ENCODE results near the gene PEBP1. TPM values are rescaled to one million over a fixed set of nuclear protein-coding genes. Genes with fewer than 3 reads are reported as not detected.

The PEBP1 gene
- total and polyA plus RNA-seq, 2 of the 8 experiments (the other 6 are each of a cell fraction or from before 2014, with no cell fraction given), result 444 to 622 TPM

GRCh38 chr12:118175823-118176447 is 40.0 kb downstream of the PEBP1 start:
- no peak overlapping the region for H3K9ac ChIP-seq (replicated peaks in 1 of 4; ENCODE audit: extremely low read depth in 1 of 4, low read depth in 3 of 4, low read length in 3 of 4)
- H3K4me3 ChIP-seq (ENCODE audit: extremely low read depth in 1 of 4, insufficient read depth in 2 of 4, low read depth in 3 of 4, low read length in 4 of 4), result no peak overlapping the region
- H3K4me1 ChIP-seq (replicated peaks in 1 of 4; ENCODE audit: control insufficient read depth in 3 of 4, insufficient read depth in 4 of 4, low read length in 3 of 4), result no peaks in the 10 kb centered on the region
- H2BK15ac ChIP-seq (ENCODE audit: low read length), result no peak overlapping the region
- H2BK120ac ChIP-seq (replicated peaks; ENCODE audit: low read depth, low read length), result no peak overlapping the region
- POLR2A ChIA-PET (ENCODE audit: partially characterized antibody), result interaction anchor here (1.1 to 1.2 kb wide), 2 partner anchors 39 to 56 kb away, joined by 3 read pairs; no protein-coding TSS in a partner anchor
- H3K9me3 ChIP-seq (ENCODE audit: insufficient read depth in 2 of 2, low read depth in 1 of 2, low read length in 1 of 2), result no peaks in the 10 kb centered on the region
- H3K23me2 ChIP-seq (ENCODE audit: low read depth, low read length), result no peaks in the 10 kb centered on the region
- FAIRE-seq (no peak), DNase-seq (ENCODE audit: low read depth in 1 of 2, low spot score in 2 of 2) (no peak)
- H3K56ac ChIP-seq (replicated peaks; ENCODE audit: insufficient read length, low read depth, low read length), result no peak overlapping the region
- no peak overlapping the region for H3K18ac ChIP-seq (ENCODE audit: extremely low read depth, low read length)
- H4K8ac ChIP-seq (ENCODE audit: extremely low read depth, insufficient read depth, low read length), result no peak overlapping the region
- no peak overlapping the region for H2BK20ac ChIP-seq (ENCODE audit: low read length)
- H4K20me1 ChIP-seq (replicated peaks in 1 of 2; ENCODE audit: control insufficient read depth in 1 of 2, insufficient read depth in 2 of 2, low read length in 2 of 2), result no peaks in the 10 kb centered on the region
- H2BK12ac ChIP-seq (ENCODE audit: low read depth, low read length), result no peak overlapping the region
- H3K27ac ChIP-seq (ENCODE audit: low read depth, low read length), result no peak overlapping the region
- H3K79me1 ChIP-seq (ENCODE audit: low read depth, low read length), result no peaks in the 10 kb centered on the region
- H2AK5ac ChIP-seq (ENCODE audit: low read depth, low read length), result no peak overlapping the region
- H3K27me3 ChIP-seq (replicated peaks in 1 of 4; ENCODE audit: control insufficient read depth in 3 of 4, extremely low read depth in 1 of 4, insufficient read depth in 3 of 4, low read length in 3 of 4), result no peaks in the 10 kb centered on the region
- no peak for TF ChIP-seq SP1 (IDR thresholded peaks at IDR 0.05; ENCODE audit: low read depth, low read length)
- TF ChIP-seq RBBP5 (IDR thresholded peaks at IDR 0.05; ENCODE audit: borderline replicate concordance, low read depth, low read length), result no peak
- TF ChIP-seq SRF (IDR thresholded peaks at IDR 0.05; ENCODE audit: low read depth, low read length), result no peak
- TF ChIP-seq GABPA (IDR thresholded peaks at IDR 0.05; ENCODE audit: borderline replicate concordance, insufficient read depth, low read length), result no peak
- no peak for TF ChIP-seq CEBPB (IDR thresholded peaks at IDR 0.05; ENCODE audit: low read depth, low read length)
- TF ChIP-seq BACH1 (IDR thresholded peaks at IDR 0.05; ENCODE audit: low read length), result no peak
- no peak for TF ChIP-seq JUND (IDR thresholded peaks at IDR 0.05; ENCODE audit: low read length)
- no peak for TF ChIP-seq SIN3A (conservative IDR thresholded peaks at IDR 0.05 in 1 of 2, IDR thresholded peaks at IDR 0.05 in 1 of 2; ENCODE audit: low read depth in 1 of 2, low read length in 2 of 2)
- TF ChIP-seq RAD21 (IDR thresholded peaks at IDR 0.05 in 1 of 2, conservative IDR thresholded peaks at IDR 0.05 in 1 of 2; ENCODE audit: low read depth in 2 of 2, low read length in 2 of 2), result no peak
- TF ChIP-seq KDM5A (IDR thresholded peaks at IDR 0.05; ENCODE audit: low read length), result no peak
- TF ChIP-seq RFX5 (IDR thresholded peaks at IDR 0.05; ENCODE audit: borderline replicate concordance, low read depth, low read length), result no peak
- TF ChIP-seq TAF1 (IDR thresholded peaks at IDR 0.05; ENCODE audit: low read depth, low read length), result no peak
- H3K36me3 ChIP-seq (ENCODE audit: control insufficient read depth in 2 of 4, insufficient read depth in 4 of 4, low read length in 3 of 4), result no peaks in the 10 kb centered on the region; a peak in 1 of 8 replicates
- no peak overlapping the region for H4K91ac ChIP-seq (replicated peaks; ENCODE audit: insufficient read length, low read length)
- H2AFZ ChIP-seq (ENCODE audit: low read length), result no peak overlapping the region
- no peak overlapping the region for H3K4me2 ChIP-seq (ENCODE audit: insufficient read depth in 1 of 2, low read depth in 2 of 2, low read length in 2 of 2)
- H3K14ac ChIP-seq (ENCODE audit: insufficient read length), result no peak overlapping the region
- CTCF ChIA-PET (ENCODE audit: partially characterized antibody), result interaction anchor here (0.6 to 3.4 kb wide), 11 partner anchors 10 to 219 kb away, joined by 3 to 26 read pairs (median 5); partner anchors contain the start of gene SUDS3
- H3K79me2 ChIP-seq (ENCODE audit: control insufficient read depth in 1 of 2, insufficient read depth in 2 of 2, low read length in 2 of 2), result no peaks in the 10 kb centered on the region
- no peak overlapping the region for H3K4ac ChIP-seq (replicated peaks; ENCODE audit: insufficient read length, low read depth, low read length)
- H4K5ac ChIP-seq (ENCODE audit: insufficient read length, low read depth, low read length), result no peak overlapping the region
- H3K23ac ChIP-seq (ENCODE audit: insufficient read length), result no peak overlapping the region
- no peak overlapping the region for H2BK5ac ChIP-seq (ENCODE audit: low read depth, low read length)
- 96% methylated on average over 4 of the region's 4 CpGs; no CpG with 5 or more reads in 1 of the 2 experiments for WGBS, 2 experiments (ENCODE audit: extremely low coverage in 1 of 2, insufficient coverage in 1 of 2, insufficient read length in 1 of 2, insufficient replicate concordance in 2 of 2, low coverage in 1 of 2, low lambda C conversion rate in 2 of 2, missing lambda C conversion rate in 1 of 2)
